ENCODE measurements around the gene SLC39A5. TPM values are rescaled to one million over a fixed set of nuclear protein-coding genes. Genes with fewer than 3 reads are reported as not detected.

The SLC39A5 gene
- total RNA-seq, 2 experiments from 2014 or later, result 0.76 to 1.2 TPM

DNA sequence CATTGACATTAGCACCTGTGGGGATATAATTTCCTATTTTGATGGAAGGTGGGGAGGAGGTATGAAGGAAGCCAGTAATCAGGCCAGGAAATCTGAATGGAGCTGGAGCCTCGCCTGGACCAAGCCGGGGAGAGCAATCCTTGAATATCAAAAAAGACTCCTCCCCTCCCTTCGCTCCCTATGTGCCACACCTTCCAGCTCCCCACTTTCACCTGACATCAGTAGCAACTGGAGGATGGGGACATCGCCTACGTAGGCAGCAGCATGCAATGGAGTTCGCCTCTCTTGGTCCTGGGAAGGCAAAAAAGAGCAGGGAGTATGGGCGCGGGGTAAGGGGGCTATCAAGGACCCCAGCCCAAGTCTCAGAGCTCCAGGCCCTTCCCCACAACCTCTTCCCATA, 27.2 kb downstream of the SLC39A5 start:
- H3K27ac ChIP-seq (ENCODE audit: low read depth, low read length, poor library complexity, severe bottlenecking), result no peak overlapping the region
- no peak for DNase-seq (ENCODE audit: low spot score)
- H3K4me1 ChIP-seq (ENCODE audit: insufficient read depth, low read length, poor library complexity, severe bottlenecking), result peaks cover 17% of the 10 kb centered on the region
- H3K4me2 ChIP-seq (ENCODE audit: low read length), result peak overlapping the region; percentile 94
- H3K79me2 ChIP-seq (ENCODE audit: insufficient read depth, low read depth, low read length), result peaks cover 17% of the 10 kb centered on the region; the same call in 1 of the 2 replicates
- ChIA-PET CTCF (ENCODE audit: unreplicated experiment) (interaction anchor here (0.6 kb wide), 1 partner anchor 40 kb away, joined by 3 read pairs; no protein-coding TSS in a partner anchor), POLR2A (interaction anchor here (0.6 kb wide), 1 partner anchor 117 kb away, joined by 3 read pairs; no protein-coding TSS in a partner anchor)
- no peak for TF ChIP-seq EZH2phosphoT487 (IDR thresholded peaks at IDR 0.05; ENCODE audit: borderline replicate concordance, low read depth, low read length)
- no peak for TF ChIP-seq CTCF (conservative IDR thresholded peaks at IDR 0.05; ENCODE audit: low read length)
- no peaks in the 10 kb centered on the region for H3K9me3 ChIP-seq (ENCODE audit: low read length)
- intact Hi-C loops (cut with micrococcal nuclease; ENCODE audit: unreplicated experiment), result no loop called here
- H4K20me1 ChIP-seq (ENCODE audit: insufficient read depth, low read length), result 0 out of 2 replicates have a peak, but pooled peaks cover 5% of the 10 kb centered on the region
- H3K36me3 ChIP-seq (ENCODE audit: insufficient read depth, low read length), result peaks cover 50% of the 10 kb centered on the region
- BruUV-seq (replicated peaks), result no TSS peak
- H2AFZ ChIP-seq (ENCODE audit: low read length), result no peak overlapping the region
- H3K4me3 ChIP-seq (ENCODE audit: low read depth, low read length, poor library complexity, severe bottlenecking), result peak overlapping the region; percentile 93
- H3K9me2 ChIP-seq (ENCODE audit: insufficient read depth, low read length), result no peaks in the 10 kb centered on the region

- Histone ChIP-seq H3K27ac (ENCODE audit: low read depth, low read length, poor library complexity, severe bottlenecking) (peak overlapping the region; percentile 34), H3K4me1 (ENCODE audit: insufficient read depth, low read length, poor library complexity, severe bottlenecking) (peaks cover 17% of the 10 kb centered on the region), H4K20me1 (ENCODE audit: insufficient read depth, low read length) (0 out of 2 replicates have a peak, but pooled peaks cover 5% of the 10 kb centered on the region), H3K4me3 (ENCODE audit: low read depth, low read length, poor library complexity, severe bottlenecking) (peak overlapping the region; percentile 93), H3K9me2 (ENCODE audit: insufficient read depth, low read length) (no peaks in the 10 kb centered on the region), H2AFZ (ENCODE audit: low read length) (peak overlapping the region; percentile 48; the same call in 1 of the 2 replicates), H3K79me2 (ENCODE audit: insufficient read depth, low read depth, low read length) (peaks cover 17% of the 10 kb centered on the region; the same call in 1 of the 2 replicates), H3K9me3 (ENCODE audit: low read length) (no peaks in the 10 kb centered on the region), H3K36me3 (ENCODE audit: insufficient read depth, low read length) (peaks cover 45% of the 10 kb centered on the region), H3K4me2 (ENCODE audit: low read length) (peak overlapping the region; percentile 94)
- BruUV-seq (replicated peaks), result no TSS peak
- ChIA-PET POLR2A (interaction anchor here (0.6 to 1.0 kb wide), 2 partner anchors 37 to 117 kb away, joined by 3 to 5 read pairs; no protein-coding TSS in a partner anchor), CTCF (ENCODE audit: unreplicated experiment) (interaction anchor here (0.6 kb wide), 1 partner anchor 41 kb away, joined by 3 read pairs; no protein-coding TSS in a partner anchor)
- peak; percentile 60; the same call in 1 of the 2 replicates for TF ChIP-seq CTCF (conservative IDR thresholded peaks at IDR 0.05; ENCODE audit: low read length)
- no peak for TF ChIP-seq EZH2phosphoT487 (IDR thresholded peaks at IDR 0.05; ENCODE audit: borderline replicate concordance, low read depth, low read length)
- intact Hi-C loops (cut with micrococcal nuclease; ENCODE audit: unreplicated experiment), result loop anchor here (1.0 kb wide), 2 partner anchors 64 to 138 kb away; no protein-coding TSS in a partner anchor
- no peak for DNase-seq (ENCODE audit: low spot score)
Observed at GRCh38 chr12:56257491-56258067, 27.7 kb downstream of the SLC39A5 start.
